Karpas-422 (cell line): ENCODE results near the gene CDO1. TPM values are rescaled to one million over a fixed set of nuclear protein-coding genes. Genes with fewer than 3 reads are reported as not detected.

ENCODE experiments used
- DNase-seq: peaks from one replicate; pipeline ENCODE4 v3.0.0-alpha.2; 2015
- H2AFZ ChIP-seq: fragments of 200-600 bp; sonication (generic); 2 replicates; pipeline ENCODE4 v1.6.1; 2014; ENCODE audit warnings: antibody characterized with exemption, low read length, mixed read lengths
- H3K27ac ChIP-seq: fragments of 200-600 bp; sonication (generic); 2 replicates; pipeline ENCODE4 v1.5.1; 2014; ENCODE audit warnings: mild to moderate bottlenecking, low read length, moderate library complexity
- H3K27me3 ChIP-seq: fragments of 200-600 bp; sonication (generic); 2 replicates; pipeline ENCODE4 v1.6.1; 2014; ENCODE audit warnings: low read length, mixed read lengths
- H3K36me3 ChIP-seq: fragments of 200-600 bp; sonication (generic); 2 replicates; pipeline ENCODE4 v1.6.1; 2014; ENCODE audit warnings: low read length, mixed read lengths; ENCODE audit not compliant: insufficient read depth
- H3K4me1 ChIP-seq: fragments of 200-600 bp; sonication (generic); 2 replicates; pipeline ENCODE4 v1.6.1; 2014; ENCODE audit warnings: mild to moderate bottlenecking, low read length, mixed read lengths
- H3K4me2 ChIP-seq: fragments of 200-600 bp; sonication (generic); 2 replicates; pipeline ENCODE4 v1.6.1; 2014; ENCODE audit warnings: low read length, low read depth, mild to moderate bottlenecking; ENCODE audit not compliant: poor library complexity, severe bottlenecking
- H3K4me3 ChIP-seq: fragments of 200-600 bp; sonication (generic); 2 replicates; pipeline ENCODE4 v1.5.1; 2014; ENCODE audit warnings: mild to moderate bottlenecking, antibody characterized with exemption, low read length, mixed read lengths
- H3K79me2 ChIP-seq: fragments of 200-600 bp; sonication (generic); 2 replicates; pipeline ENCODE4 v1.6.1; 2014; ENCODE audit warnings: mild to moderate bottlenecking, low read length, mixed read lengths
- H3K9ac ChIP-seq: fragments of 200-600 bp; sonication (generic); 2 replicates; pipeline ENCODE4 v1.6.0; 2014; ENCODE audit warnings: low read length
- H3K9me2 ChIP-seq: fragments of 200-600 bp; sonication (generic), shearing (Covaris generic); replicated peaks from 2 replicates; pipeline ENCODE4 v1.6.0; 2014; ENCODE audit warnings: mild to moderate bottlenecking, low read length, moderate library complexity; ENCODE audit not compliant: insufficient read depth
- H3K9me3 ChIP-seq: fragments of 300-700, 200-600 bp; sonication (generic); 2 replicates; pipeline ENCODE4 v1.6.1; 2014; ENCODE audit warnings: low read length, mixed read lengths
- H4K20me1 ChIP-seq: fragments of 200-600 bp; sonication (generic); 2 replicates; pipeline ENCODE4 v1.6.1; 2014; ENCODE audit warnings: mild to moderate bottlenecking, antibody characterized with exemption, low read length, low read depth; ENCODE audit not compliant: insufficient read depth
- total RNA-seq: library from RNA; depleted of rRNA; stranded (reverse); fragments of >200 nt; shearing (Covaris generic); gene quantifications from 2 replicates; pipeline ENCODE4 v1.2.3, GENCODE V29; 2014; ENCODE audit warnings: low replicate concordance; rRNA removed

Gene CDO1
- not detected in 2 replicates for total RNA-seq

- peaks cover 5% of the 10 kb centered on the region for H3K4me1 ChIP-seq
- H3K9me3 ChIP-seq: no peaks in the 10 kb centered on the region
- no peak for DNase-seq
- H3K36me3 ChIP-seq: no peaks in the 10 kb centered on the region
- H3K4me3 ChIP-seq: no peak within 1 kb of the TSS
- no peaks in the 10 kb centered on the region for H4K20me1 ChIP-seq
- no peaks in the 10 kb centered on the region for H3K9me2 ChIP-seq
- no peak within 1 kb of the TSS for H3K9ac ChIP-seq
- H3K4me2 ChIP-seq: no peak within 1 kb of the TSS
- H3K79me2 ChIP-seq: no peaks in the 10 kb centered on the region
- H3K27me3 ChIP-seq: no peaks in the 10 kb centered on the region
- H3K27ac ChIP-seq: no peak within 1 kb of the TSS
- H2AFZ ChIP-seq: no peak within 1 kb of the TSS
Observed at GRCh38 chr5:115816226-115817081, at the start of gene CDO1. CDO1 (minus strand) TSS chr5:115816659; CDS start chr5:115816397, 262 bp downstream.

DNA sequence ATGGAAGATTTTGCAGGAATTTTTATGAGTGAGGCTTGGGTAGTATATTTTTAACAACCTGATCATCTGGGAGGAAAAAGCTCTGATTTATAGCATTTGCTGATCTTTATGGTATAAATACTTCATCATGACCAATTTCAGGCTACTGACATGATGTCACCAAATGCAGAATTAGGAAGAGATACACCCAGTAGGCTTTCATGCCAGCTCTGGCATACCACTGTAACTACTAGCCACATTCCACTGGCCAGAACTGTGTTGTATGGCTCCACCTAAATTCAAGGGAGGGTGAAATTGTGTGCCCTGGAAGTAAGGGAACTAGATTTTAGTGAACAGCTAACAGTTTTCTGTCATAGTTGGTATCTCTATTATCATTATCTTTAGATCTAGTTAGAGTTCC is 42.9 kb upstream of the CDO1 start:
- Histone ChIP-seq H3K79me2 (peaks cover 97% of the 10 kb centered on the region), H3K4me3 (no peak overlapping the region), H3K9me3 (no peaks in the 10 kb centered on the region), H3K9me2 (no peaks in the 10 kb centered on the region), H3K27me3 (no peaks in the 10 kb centered on the region), H3K4me1 (peaks cover 16% of the 10 kb centered on the region), H3K36me3 (peaks cover 4% of the 10 kb centered on the region; the same call in 1 of the 2 replicates), H4K20me1 (no peaks in the 10 kb centered on the region), H3K4me2 (no peak overlapping the region), H3K9ac (no peak overlapping the region), H3K27ac (no peak overlapping the region), H2AFZ (no peak overlapping the region)
- no peak for DNase-seq

DNA sequence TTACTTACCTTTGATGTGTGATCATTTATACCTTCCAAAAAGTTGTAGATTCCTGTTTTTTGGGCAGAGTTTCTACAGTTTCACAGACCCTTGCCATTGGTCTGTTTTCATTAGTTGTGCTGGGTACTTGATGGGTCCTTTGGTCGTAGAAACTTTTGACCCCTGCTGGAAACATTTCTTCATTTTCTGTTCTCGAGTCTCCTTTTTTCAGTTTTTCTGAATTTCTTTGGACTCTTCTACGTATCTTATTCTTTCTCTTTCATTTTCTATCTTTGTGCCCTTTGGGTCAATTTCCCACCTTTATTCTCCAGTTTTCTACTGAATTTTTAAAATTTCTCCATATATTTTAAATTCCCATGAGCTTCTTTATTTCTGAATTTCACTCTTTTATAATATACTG is 41.9 kb upstream of the CDO1 start:
- H3K27me3 ChIP-seq: no peaks in the 10 kb centered on the region
- DNase-seq: no peak
- H3K79me2 ChIP-seq: peaks cover 97% of the 10 kb centered on the region
- H3K9ac ChIP-seq: no peak overlapping the region
- H3K4me3 ChIP-seq: no peak overlapping the region
- H2AFZ ChIP-seq: no peak overlapping the region
- no peak overlapping the region for H3K4me2 ChIP-seq
- peaks cover 10% of the 10 kb centered on the region; the same call in 1 of the 2 replicates for H3K36me3 ChIP-seq
- no peak overlapping the region for H3K27ac ChIP-seq
- no peaks in the 10 kb centered on the region for H3K9me3 ChIP-seq
- H3K9me2 ChIP-seq: no peaks in the 10 kb centered on the region
- H4K20me1 ChIP-seq: no peaks in the 10 kb centered on the region
- peaks cover 9% of the 10 kb centered on the region; the same call in 1 of the 2 replicates for H3K4me1 ChIP-seq

DNA sequence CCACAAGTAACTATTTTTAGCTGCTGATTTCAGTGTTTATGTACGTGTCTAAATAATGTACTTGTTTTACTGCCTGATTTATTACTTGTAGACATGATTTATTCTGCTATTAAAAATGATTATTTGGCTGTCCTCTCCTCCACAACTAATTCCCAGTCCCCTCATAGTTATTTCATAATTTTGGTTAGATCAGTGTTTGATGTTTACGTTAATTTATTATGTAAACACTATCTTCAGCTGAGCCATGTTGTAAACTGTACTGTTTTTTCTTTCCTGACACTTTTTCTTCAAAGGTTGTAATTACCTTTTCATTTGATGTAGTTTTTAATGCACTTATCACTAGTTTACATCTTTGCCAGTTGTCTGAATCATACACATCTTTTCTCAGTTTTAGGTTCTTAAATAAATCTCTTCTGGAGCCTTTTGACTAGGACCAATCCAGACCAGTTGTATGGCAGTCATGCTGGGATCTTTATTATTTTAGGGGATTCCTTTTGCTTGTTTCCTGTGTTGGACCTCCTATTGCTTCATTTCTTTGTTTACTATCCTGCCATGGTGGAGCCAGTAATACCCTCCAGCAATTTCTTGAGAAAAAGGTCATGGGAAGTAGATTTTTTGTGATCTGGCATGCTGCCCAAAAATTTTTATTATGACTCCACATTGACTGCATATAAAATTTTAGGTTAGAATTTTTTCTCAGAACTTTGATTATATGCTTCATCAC is 41.3 kb upstream of the CDO1 start:
- DNase-seq: no peak
- no peak overlapping the region for H3K4me3 ChIP-seq
- H3K9me3 ChIP-seq: peaks cover 4% of the 10 kb centered on the region; the same call in 1 of the 2 replicates
- H2AFZ ChIP-seq: no peak overlapping the region
- no peak overlapping the region for H3K27ac ChIP-seq
- peaks cover 15% of the 10 kb centered on the region for H3K36me3 ChIP-seq
- no peaks in the 10 kb centered on the region for H4K20me1 ChIP-seq
- H3K27me3 ChIP-seq: no peaks in the 10 kb centered on the region
- no peaks in the 10 kb centered on the region for H3K9me2 ChIP-seq
- H3K9ac ChIP-seq: no peak overlapping the region
- peaks cover 9% of the 10 kb centered on the region; the same call in 1 of the 2 replicates for H3K4me1 ChIP-seq
- peaks cover 98% of the 10 kb centered on the region for H3K79me2 ChIP-seq
- H3K4me2 ChIP-seq: no peak overlapping the region

- no peaks in the 10 kb centered on the region for H3K27me3 ChIP-seq
- H3K9me2 ChIP-seq: no peaks in the 10 kb centered on the region
- no peak overlapping the region for H3K9ac ChIP-seq
- peaks cover 4% of the 10 kb centered on the region; the same call in 1 of the 2 replicates for H3K9me3 ChIP-seq
- peaks cover 9% of the 10 kb centered on the region; the same call in 1 of the 2 replicates for H3K4me1 ChIP-seq
- H3K79me2 ChIP-seq: peaks cover 98% of the 10 kb centered on the region
- no peak overlapping the region for H3K27ac ChIP-seq
- no peak overlapping the region for H3K4me2 ChIP-seq
- no peak overlapping the region for H3K4me3 ChIP-seq
- no peak overlapping the region for H2AFZ ChIP-seq
- H4K20me1 ChIP-seq: no peaks in the 10 kb centered on the region
- peaks cover 20% of the 10 kb centered on the region for H3K36me3 ChIP-seq
- no peak for DNase-seq
Observed at GRCh38 chr5:115857057-115857479, 40.6 kb upstream of the CDO1 start.

DNA sequence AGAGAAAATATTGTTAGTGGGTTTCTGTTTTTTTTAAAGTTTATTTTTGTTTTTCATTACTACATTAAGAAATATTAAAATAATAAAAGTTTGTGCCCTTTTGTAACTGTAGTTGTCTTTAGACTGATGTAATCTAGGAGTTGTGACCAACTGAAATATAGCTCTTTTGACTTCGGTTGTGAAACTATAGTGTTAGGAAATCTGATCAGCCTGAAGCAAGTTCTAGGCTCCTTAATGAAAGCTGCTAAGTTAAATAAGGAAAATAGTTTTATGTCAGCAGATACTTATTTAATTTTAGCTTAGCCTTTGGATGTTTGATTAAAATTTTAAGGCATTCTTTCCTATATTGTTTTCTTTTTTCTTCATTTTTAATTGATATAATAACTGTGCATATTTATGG is 39.5 kb upstream of the CDO1 start:
- peaks cover 4% of the 10 kb centered on the region; the same call in 1 of the 2 replicates for H3K9me3 ChIP-seq
- no peak overlapping the region for H3K4me2 ChIP-seq
- H2AFZ ChIP-seq: no peak overlapping the region
- H3K27ac ChIP-seq: no peak overlapping the region
- no peak overlapping the region for H3K4me3 ChIP-seq
- H3K27me3 ChIP-seq: no peaks in the 10 kb centered on the region
- H3K9me2 ChIP-seq: no peaks in the 10 kb centered on the region
- no peaks in the 10 kb centered on the region for H4K20me1 ChIP-seq
- H3K9ac ChIP-seq: no peak overlapping the region
- peaks cover 20% of the 10 kb centered on the region for H3K36me3 ChIP-seq
- no peak for DNase-seq
- H3K79me2 ChIP-seq: peaks cover 98% of the 10 kb centered on the region
- H3K4me1 ChIP-seq: peaks cover 9% of the 10 kb centered on the region; the same call in 1 of the 2 replicates

DNA sequence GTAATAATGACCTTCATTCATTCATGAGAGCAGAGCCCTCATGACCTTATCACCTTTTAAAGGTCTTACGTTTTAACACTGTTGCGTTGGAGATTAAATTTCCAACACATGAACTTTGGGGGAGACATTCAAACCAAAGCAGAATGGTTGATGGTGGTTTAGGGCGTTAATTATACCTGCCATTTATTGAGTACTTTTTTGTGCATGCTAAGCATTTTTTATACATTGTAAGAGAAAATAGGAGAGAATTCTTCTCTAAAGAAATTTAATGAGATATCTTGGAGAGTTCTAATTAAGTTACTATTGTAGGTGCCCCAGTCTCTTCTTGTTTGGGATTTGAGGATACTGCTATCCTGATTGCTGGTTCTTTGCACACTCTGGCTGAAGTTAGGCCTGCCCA is 37.7 kb upstream of the CDO1 start:
- Histone ChIP-seq H3K27me3 (no peaks in the 10 kb centered on the region), H3K9me3 (peaks cover 4% of the 10 kb centered on the region; the same call in 1 of the 2 replicates), H3K4me2 (no peak overlapping the region), H3K9ac (no peak overlapping the region), H3K36me3 (peaks cover 21% of the 10 kb centered on the region), H3K27ac (no peak overlapping the region), H3K9me2 (no peaks in the 10 kb centered on the region), H3K4me3 (no peak overlapping the region), H3K79me2 (peaks cover 98% of the 10 kb centered on the region), H3K4me1 (peaks cover 9% of the 10 kb centered on the region; the same call in 1 of the 2 replicates), H4K20me1 (no peaks in the 10 kb centered on the region), H2AFZ (no peak overlapping the region)
- DNase-seq: no peak
